ENCODE measurements around the gene TMEM38B.

DNA sequence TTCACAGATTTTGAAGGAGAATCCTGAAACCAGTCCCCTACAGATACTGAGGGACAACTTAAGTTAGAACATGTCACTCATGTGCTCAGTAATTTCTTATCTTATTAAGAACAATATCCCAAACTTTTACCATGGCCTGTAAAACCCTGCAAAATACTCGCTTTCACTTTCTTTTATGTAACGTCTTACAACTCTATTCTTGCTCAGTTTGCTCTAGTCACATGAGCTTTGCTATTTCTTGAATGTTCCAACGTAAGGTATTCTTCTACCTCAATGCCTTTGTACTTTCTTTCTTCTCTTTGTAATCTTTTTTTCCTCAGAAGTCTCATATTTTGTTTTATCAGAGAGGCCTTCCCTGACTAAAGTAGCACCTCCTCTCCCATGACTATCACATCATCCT lies 14.1 kb downstream of the TMEM38B start:
- TF ChIP-seq POLR2A (IDR thresholded peaks at IDR 0.05), result no peak
- TF ChIP-seq, protein P1, sequence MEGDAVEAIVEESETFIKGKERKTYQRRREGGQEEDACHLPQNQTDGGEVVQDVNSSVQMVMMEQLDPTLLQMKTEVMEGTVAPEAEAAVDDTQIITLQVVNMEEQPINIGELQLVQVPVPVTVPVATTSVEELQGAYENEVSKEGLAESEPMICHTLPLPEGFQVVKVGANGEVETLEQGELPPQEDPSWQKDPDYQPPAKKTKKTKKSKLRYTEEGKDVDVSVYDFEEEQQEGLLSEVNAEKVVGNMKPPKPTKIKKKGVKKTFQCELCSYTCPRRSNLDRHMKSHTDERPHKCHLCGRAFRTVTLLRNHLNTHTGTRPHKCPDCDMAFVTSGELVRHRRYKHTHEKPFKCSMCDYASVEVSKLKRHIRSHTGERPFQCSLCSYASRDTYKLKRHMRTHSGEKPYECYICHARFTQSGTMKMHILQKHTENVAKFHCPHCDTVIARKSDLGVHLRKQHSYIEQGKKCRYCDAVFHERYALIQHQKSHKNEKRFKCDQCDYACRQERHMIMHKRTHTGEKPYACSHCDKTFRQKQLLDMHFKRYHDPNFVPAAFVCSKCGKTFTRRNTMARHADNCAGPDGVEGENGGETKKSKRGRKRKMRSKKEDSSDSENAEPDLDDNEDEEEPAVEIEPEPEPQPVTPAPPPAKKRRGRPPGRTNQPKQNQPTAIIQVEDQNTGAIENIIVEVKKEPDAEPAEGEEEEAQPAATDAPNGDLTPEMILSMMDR (IDR thresholded peaks at IDR 0.05), result no peak

Measured in thyroid gland (tissue), 4 donors.